A549 (cell line): ENCODE measurements around the gene SLC45A3. TPM values are rescaled to one million over a fixed set of nuclear protein-coding genes. Genes with fewer than 3 reads are reported as not detected.

ENCODE experiments used
- ATAC-seq, 2 experiments: fragments of 200-7000 bp in 1 of 2; fragments of >200 bp in 1 of 2; cut with Nextera tagmentation in 1 of 2; cut with Tn5 transposase in 1 of 2; 3 replicates each; pipeline versions ENCODE4 v1.8.0 to v1.9.1; 2018 to 2020; ENCODE audit warnings: mild to moderate bottlenecking in 1 of 2, moderate library complexity in 1 of 2
- CTCF ChIA-PET: fragments of 300-600 bp; sonication (Branson Sonifier 250); formaldehyde crosslinking; extraction: SDS; loops from one replicate; lab custom pipeline; 2021; ENCODE audit warnings: antibody characterized with exemption, inconsistent platforms; lab: Yijun Ruan, JAX
- POLR2A ChIA-PET: fragments of 350-600 bp; formaldehyde crosslinking; extraction: SDS; loops from one replicate; lab custom pipeline; 2021; ENCODE audit warnings: antibody characterized with exemption, inconsistent platforms; lab: Yijun Ruan, JAX
- DNase-seq, 2 experiments: peaks; one replicate each; pipeline versions ENCODE4 v3.0.0 to v3.0.0-alpha.2; 2011 to 2016; ENCODE audit warnings: low read depth in 1 of 2, low spot score in 1 of 2
- FAIRE-seq: peaks from 2 replicates; lab custom pipeline; 2011; peaks lifted over from hg19 to GRCh38; lab: Jason Lieb, UNC
- H3K27ac ChIP-seq, 2 experiments: fragments of >200 bp; sonication (Bioruptor Twin); formaldehyde crosslinking; 3 replicates each; pipeline ENCODE4 v1.5.1; 2016 to 2017
- H3K4me1 ChIP-seq: fragments of >200 bp; sonication (Bioruptor Twin); formaldehyde crosslinking; 3 replicates; pipeline ENCODE4 v1.6.1; 2016
- H3K4me2 ChIP-seq: fragments of >200 bp; sonication (Bioruptor Twin); formaldehyde crosslinking; 3 replicates; pipeline ENCODE4 v1.6.1; 2016
- H3K4me3 ChIP-seq: fragments of >200 bp; sonication (Bioruptor Twin); formaldehyde crosslinking; 3 replicates; pipeline ENCODE4 v1.5.1; 2016
- H3K9me3 ChIP-seq: fragments of >200 bp; sonication (Bioruptor Twin); formaldehyde crosslinking; 3 replicates; pipeline ENCODE4 v1.6.1; 2016
- CBX8 ChIP-seq: fragments of 200-600 bp; sonication (generic); IDR thresholded peaks from 2 replicates; pipeline ENCODE4 v1.6.1; 2016
- CHD2 ChIP-seq: fragments of 150-350 bp; IDR thresholded peaks from 2 replicates; pipeline ENCODE4 v1.6.1; 2014; ENCODE audit warnings: low read length; ENCODE audit not compliant: partially characterized antibody
- CHD4 ChIP-seq: fragments of 200-600 bp; sonication (generic); IDR thresholded peaks from 2 replicates; pipeline ENCODE4 v1.6.1; 2016; ENCODE audit warnings: antibody characterized with exemption, mild to moderate bottlenecking, borderline replicate concordance
- EHMT2 ChIP-seq: fragments of 200-600 bp; sonication (generic); IDR thresholded peaks from 2 replicates; pipeline ENCODE4 v1.6.1; 2016; ENCODE audit warnings: antibody characterized with exemption, low read depth, mild to moderate bottlenecking, moderate library complexity
- EP300 ChIP-seq, 2 experiments: fragments of >200 bp; sonication (Bioruptor Twin); formaldehyde crosslinking; IDR thresholded peaks; 2 replicates in 1 of 2; 3 replicates in 1 of 2; pipeline ENCODE4 v1.6.1; 2016 to 2017
- FOSL2 ChIP-seq, 2 experiments: fragments of 450-650 bp in 1 of 2; fragments of >200 bp in 1 of 2; sonication (Bioruptor Twin) in 1 of 2; formaldehyde crosslinking; IDR thresholded peaks; 2 replicates each; pipeline versions ENCODE4 v1.5.0 to v1.6.1; 2016 to 2020; ENCODE audit warnings: mild to moderate bottlenecking in 1 of 2, moderate library complexity in 1 of 2
- FOXS1 ChIP-seq: fragments of 250-450 bp; sonication (Bioruptor Pico); IDR thresholded peaks from 2 replicates; pipeline ENCODE4 v1.5.0; 2020; ENCODE audit warnings: mild to moderate bottlenecking, moderate library complexity
- HOXB13 ChIP-seq: fragments of 250-450 bp; sonication (Bioruptor Pico); IDR thresholded peaks from 2 replicates; pipeline ENCODE4 v1.5.0; 2020; ENCODE audit warnings: low read depth, mild to moderate bottlenecking, moderate library complexity
- HOXB5 ChIP-seq: fragments of 250-450 bp; sonication (Bioruptor Pico); IDR thresholded peaks from 2 replicates; pipeline ENCODE4 v1.5.0; 2020; ENCODE audit warnings: mild to moderate bottlenecking, moderate library complexity
- JUNB ChIP-seq: fragments of >200 bp; sonication (Bioruptor Twin); formaldehyde crosslinking; IDR thresholded peaks from 2 replicates; pipeline ENCODE4 v1.6.1; 2016
- MAFK ChIP-seq: fragments of 450-650 bp; IDR thresholded peaks from 2 replicates; pipeline ENCODE4 v1.6.1; 2014; ENCODE audit not compliant: partially characterized antibody
- MAZ ChIP-seq: fragments of 150-350 bp; IDR thresholded peaks from 2 replicates; pipeline ENCODE4 v1.6.1; 2014; ENCODE audit warnings: antibody characterized with exemption, low read depth, low read length, borderline replicate concordance
- MYC ChIP-seq: IDR thresholded peaks from 2 replicates; pipeline ENCODE4 v1.6.1; 2012; ENCODE audit warnings: mild to moderate bottlenecking, inconsistent platforms, low read length, improper control_type of control experiment, borderline replicate concordance
- PHF8 ChIP-seq: fragments of 200-600 bp; sonication (generic); IDR thresholded peaks from 2 replicates; pipeline ENCODE4 v1.6.1; 2016; ENCODE audit warnings: low read depth, mild to moderate bottlenecking, antibody characterized with exemption, moderate library complexity, borderline replicate concordance
- SMC3 ChIP-seq: fragments of >200 bp; sonication (Bioruptor Twin); formaldehyde crosslinking; IDR thresholded peaks from 3 replicates; pipeline ENCODE4 v1.6.1; 2018; ENCODE audit warnings: inconsistent platforms
- SREBF2 ChIP-seq: fragments of 450-650 bp; IDR thresholded peaks from 2 replicates; pipeline ENCODE4 v1.6.1; 2014; ENCODE audit warnings: mild to moderate bottlenecking, moderate library complexity
- ZNF302 ChIP-seq: fragments of 250-450 bp; sonication (Bioruptor Pico); IDR thresholded peaks from 2 replicates; pipeline ENCODE4 v1.9.0; 2021; ENCODE audit warnings: inconsistent platforms, mild to moderate bottlenecking, moderate library complexity
- ZSCAN20 ChIP-seq: fragments of 250-450 bp; sonication (Bioruptor Pico); IDR thresholded peaks from 2 replicates; pipeline ENCODE4 v1.8.0; 2022; ENCODE audit warnings: mild to moderate bottlenecking, moderate library complexity
- WGBS: methylation state at CpG from one replicate; pipeline ENCODE4 v1.1.6; 2017; ENCODE audit errors: missing lambda C conversion rate; 5-methylcytosine and 5-hydroxymethylcytosine counted together
- polyA plus RNA-seq, 4 experiments: library from polyadenylated mRNA; depleted of rRNA in 3 of 4; stranded (reverse); fragments of >200 nt; fragmentation: RNase III in 1 of 4; extraction: RNeasy Plus Mini Kit Qiagen cat#74134 plus additional on column Dnase treatment in 1 of 4; gene quantifications; 2 replicates in 3 of 4; 3 replicates in 1 of 4; pipeline ENCODE4 v1.2.3, GENCODE V29; 2011 to 2017
- TF ChIP-seq, protein P1 (sequence below): IDR thresholded peaks from 2 replicates; pipeline ENCODE4 v1.6.1; 2012
- TF ChIP-seq, protein P2 (sequence below): fragments of >200 bp; sonication (Bioruptor Twin); formaldehyde crosslinking; IDR thresholded peaks from 3 replicates; pipeline ENCODE4 v1.6.1; 2016
- TF ChIP-seq, protein P3 (sequence below): fragments of >200 bp; sonication (Bioruptor Twin); formaldehyde crosslinking; IDR thresholded peaks from 2 replicates; pipeline ENCODE4 v1.6.1; 2016
- TF ChIP-seq, protein P4 (sequence below): IDR thresholded peaks from 2 replicates; pipeline ENCODE4 v1.6.1; 2012

The SLC45A3 gene
- polyA plus RNA-seq, 2 of the 4 experiments (the other 2 are of a cell fraction), result 2.8 to 3.4 TPM

DNA sequence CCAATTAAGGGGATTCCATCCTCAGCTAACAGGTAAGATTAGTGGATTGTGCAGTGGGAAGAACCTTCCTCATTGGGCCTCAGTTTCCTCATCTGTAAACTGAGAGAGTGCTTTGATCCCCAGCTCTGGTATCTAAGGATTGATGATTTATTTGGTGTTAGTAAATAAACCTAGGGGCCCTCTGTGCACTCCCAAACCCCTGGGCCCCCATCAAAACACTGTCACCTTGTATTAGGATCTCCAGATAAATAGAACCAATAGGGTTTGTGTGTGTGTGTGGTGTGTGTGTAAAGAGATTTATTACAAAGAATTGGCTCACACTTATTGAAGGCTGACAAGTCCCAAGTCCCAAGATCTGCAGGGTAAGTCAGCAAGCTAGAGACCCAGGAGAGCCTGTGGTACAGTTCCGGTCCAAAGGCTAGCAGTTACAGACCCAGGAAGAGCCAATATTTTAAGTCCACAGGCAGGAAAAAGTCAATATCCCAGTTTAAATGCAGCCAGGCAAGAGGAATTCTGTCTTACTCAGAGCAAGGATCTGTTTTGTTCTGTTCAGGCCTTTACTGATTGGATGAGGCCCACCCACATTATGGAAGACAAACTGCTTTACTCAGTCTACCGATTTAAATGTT lies 37.5 kb downstream of the SLC45A3 start:
- POLR2A ChIA-PET, result no interaction called here
- CTCF ChIA-PET, result interaction anchor here (1.1 to 20.8 kb wide), 5 partner anchors 11 to 119 kb away, joined by 4 to 227 read pairs (median 6); partner anchors contain the start of gene ELK4
- WGBS, result 84% methylated on average over 2 of the region's 2 CpGs

DNA sequence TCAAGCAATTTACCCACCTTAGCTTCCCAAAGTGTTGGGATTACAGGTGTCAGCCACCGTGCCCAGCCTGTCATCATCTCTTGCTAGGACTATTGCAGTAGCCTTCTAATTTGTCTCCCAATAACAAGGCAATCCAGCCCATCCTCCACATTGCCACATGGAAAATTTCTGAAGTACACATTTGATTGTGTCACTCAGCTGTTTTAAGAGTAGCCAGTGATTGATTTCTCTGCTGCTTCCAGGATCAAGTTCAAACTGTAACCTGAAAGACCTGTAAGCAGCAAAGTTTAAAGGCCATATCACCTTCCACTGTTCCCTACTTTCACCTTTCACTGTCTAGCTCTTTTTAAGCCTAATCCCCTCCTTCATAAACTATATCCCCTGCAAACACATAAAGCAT lies 40.7 kb downstream of the SLC45A3 start:
- Histone ChIP-seq H3K4me2 (no peak overlapping the region), H3K4me3 (no peak overlapping the region), H3K4me1 (no peaks in the 10 kb centered on the region), H3K9me3 (no peaks in the 10 kb centered on the region), H3K27ac (no peak overlapping the region)
- no peak for FAIRE-seq
- ChIA-PET POLR2A (no interaction called here), CTCF (interaction anchor here (1.2 to 20.8 kb wide), 4 partner anchors 18 to 152 kb away, joined by 3 to 227 read pairs (median 100); no protein-coding TSS in a partner anchor)
- WGBS, result 83% methylated on average over 1 of the region's 1 CpG
- ATAC-seq, result no peak
- TF ChIP-seq HOXB13 (CRISPR knock-in tag) (no peak), MYC (no peak), PHF8 (no peak), SREBF2 (no peak), JUNB (no peak), MAZ (no peak), ZSCAN20 (CRISPR knock-in tag) (no peak), FOXS1 (CRISPR knock-in tag) (no peak), CHD4 (no peak), HOXB5 (CRISPR knock-in tag) (no peak), FOSL2 (IDR thresholded peaks at IDR 0.05) (no peak), FOSL2 (CRISPR knock-in tag; IDR thresholded peaks at IDR 0.05) (no peak), MAFK (no peak), ZNF302 (no peak), CBX8 (no peak)
- TF ChIP-seq, protein P1, sequence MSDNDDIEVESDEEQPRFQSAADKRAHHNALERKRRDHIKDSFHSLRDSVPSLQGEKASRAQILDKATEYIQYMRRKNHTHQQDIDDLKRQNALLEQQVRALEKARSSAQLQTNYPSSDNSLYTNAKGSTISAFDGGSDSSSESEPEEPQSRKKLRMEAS, result no peak
- TF ChIP-seq, protein P2, sequence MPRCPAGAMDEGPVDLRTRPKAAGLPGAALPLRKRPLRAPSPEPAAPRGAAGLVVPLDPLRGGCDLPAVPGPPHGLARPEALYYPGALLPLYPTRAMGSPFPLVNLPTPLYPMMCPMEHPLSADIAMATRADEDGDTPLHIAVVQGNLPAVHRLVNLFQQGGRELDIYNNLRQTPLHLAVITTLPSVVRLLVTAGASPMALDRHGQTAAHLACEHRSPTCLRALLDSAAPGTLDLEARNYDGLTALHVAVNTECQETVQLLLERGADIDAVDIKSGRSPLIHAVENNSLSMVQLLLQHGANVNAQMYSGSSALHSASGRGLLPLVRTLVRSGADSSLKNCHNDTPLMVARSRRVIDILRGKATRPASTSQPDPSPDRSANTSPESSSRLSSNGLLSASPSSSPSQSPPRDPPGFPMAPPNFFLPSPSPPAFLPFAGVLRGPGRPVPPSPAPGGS, result no peak
- DNase-seq, result no peak

More for the DNA sequence above, 37.5 kb downstream of the SLC45A3 start:
- FAIRE-seq (no peak), DNase-seq (no peak), ATAC-seq (no peak)
- Histone ChIP-seq H3K27ac (no peak overlapping the region), H3K4me2 (no peak overlapping the region), H3K4me1 (no peaks in the 10 kb centered on the region), H3K4me3 (no peak overlapping the region), H3K9me3 (no peaks in the 10 kb centered on the region)
- TF ChIP-seq CHD2 (no peak), EHMT2 (no peak), CHD4 (no peak), EP300 (IDR thresholded peaks at IDR 0.05) (no peak), SMC3 (no peak), CBX8 (no peak), HOXB5 (CRISPR knock-in tag) (no peak), PHF8 (no peak)
- TF ChIP-seq, protein P3, sequence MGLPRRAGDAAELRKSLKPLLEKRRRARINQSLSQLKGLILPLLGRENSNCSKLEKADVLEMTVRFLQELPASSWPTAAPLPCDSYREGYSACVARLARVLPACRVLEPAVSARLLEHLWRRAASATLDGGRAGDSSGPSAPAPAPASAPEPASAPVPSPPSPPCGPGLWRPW, result no peak
- TF ChIP-seq, protein P4, sequence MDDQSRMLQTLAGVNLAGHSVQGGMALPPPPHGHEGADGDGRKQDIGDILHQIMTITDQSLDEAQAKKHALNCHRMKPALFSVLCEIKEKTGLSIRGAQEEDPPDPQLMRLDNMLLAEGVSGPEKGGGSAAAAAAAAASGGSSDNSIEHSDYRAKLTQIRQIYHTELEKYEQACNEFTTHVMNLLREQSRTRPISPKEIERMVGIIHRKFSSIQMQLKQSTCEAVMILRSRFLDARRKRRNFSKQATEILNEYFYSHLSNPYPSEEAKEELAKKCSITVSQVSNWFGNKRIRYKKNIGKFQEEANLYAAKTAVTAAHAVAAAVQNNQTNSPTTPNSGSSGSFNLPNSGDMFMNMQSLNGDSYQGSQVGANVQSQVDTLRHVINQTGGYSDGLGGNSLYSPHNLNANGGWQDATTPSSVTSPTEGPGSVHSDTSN, result no peak
